Type B pancreatic cell (in vitro differentiated cells): ENCODE data around the gene ABCG8. TPM values are rescaled to one million over a fixed set of nuclear protein-coding genes. Genes with fewer than 3 reads are reported as not detected.

Experiments
- DNase-seq: peaks from one replicate; pipeline ENCODE4 v3.0.0; 2021; ENCODE audit warnings: mixed read lengths; ENCODE audit not compliant: unreplicated experiment; ENCODE audit errors: extremely low spot score
- H3K27ac Mint-ChIP-seq: 2 replicates; pipeline ENCODE4 v1.8.0; 2021; ENCODE audit warnings: mild to moderate bottlenecking, mixed read lengths
- H3K27me3 Mint-ChIP-seq: 2 replicates; pipeline ENCODE4 v1.8.0; 2021; ENCODE audit warnings: mixed read lengths
- H3K36me3 Mint-ChIP-seq: 2 replicates; pipeline ENCODE4 v1.8.0; 2021; ENCODE audit warnings: mixed read lengths
- H3K4me1 Mint-ChIP-seq: one replicate; pipeline ENCODE4 v1.8.0; 2021; ENCODE audit warnings: mixed read lengths; ENCODE audit not compliant: unreplicated experiment
- H3K4me3 Mint-ChIP-seq: 2 replicates; pipeline ENCODE4 v1.8.0; 2021; ENCODE audit warnings: mild to moderate bottlenecking, mixed read lengths
- H3K9me3 Mint-ChIP-seq: 2 replicates; pipeline ENCODE4 v1.8.0; 2021; ENCODE audit warnings: mixed read lengths
- total RNA-seq: library from RNA; stranded (reverse); gene quantifications from 2 replicates; pipeline ENCODE4 v1.2.1, GENCODE V29; 2021; ENCODE audit warnings: low replicate concordance
- TF ChIP-seq, protein P1 (sequence below): fragments of 200-600 bp; sonication (generic); conservative IDR thresholded peaks from 2 replicates; pipeline ENCODE4 v1.5.0; 2021; ENCODE audit warnings: antibody characterized with exemption, mild to moderate bottlenecking

Gene ABCG8
- total RNA-seq, 1 donor from 2014 or later, result not detected

DNA sequence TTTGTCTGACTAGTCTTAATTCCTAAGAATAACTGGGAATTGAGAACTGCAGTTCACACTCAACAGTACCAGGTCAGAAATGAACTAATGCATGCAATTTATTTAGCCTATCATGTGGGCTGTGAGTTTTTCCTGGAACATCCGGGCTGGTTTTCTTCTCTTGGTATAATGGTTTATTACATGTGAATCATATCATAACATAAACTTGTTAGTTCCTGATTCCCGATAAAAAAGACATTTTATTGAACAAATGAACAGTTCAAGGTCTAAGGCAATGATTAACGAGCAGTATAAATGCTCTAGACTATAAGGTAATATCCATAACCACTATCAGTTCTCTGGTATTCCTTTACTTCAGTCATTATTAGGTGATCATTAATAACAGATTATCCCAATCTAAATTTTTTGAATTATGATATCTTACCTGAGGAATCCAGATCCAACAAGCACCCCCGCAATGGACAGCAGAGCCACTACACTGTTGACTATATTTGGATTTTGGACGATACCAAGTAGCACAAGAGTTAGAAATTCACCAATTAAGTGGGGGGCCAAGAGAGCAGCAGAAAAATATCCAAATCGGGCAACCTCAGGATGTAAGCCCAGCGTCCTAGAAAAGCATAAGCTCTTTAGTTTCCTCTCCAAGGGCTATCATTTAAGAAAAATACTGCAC is 19.1 kb upstream of the ABCG8 start:
- Mint-ChIP-seq H3K36me3 (peaks cover 10% of the 10 kb centered on the region), H3K9me3 (no peaks in the 10 kb centered on the region), H3K27me3 (peaks cover 14% of the 10 kb centered on the region), H3K27ac (no peak overlapping the region), H3K4me1 (no peaks in the 10 kb centered on the region), H3K4me3 (no peak overlapping the region)
- no peak for DNase-seq
- TF ChIP-seq, protein P1, sequence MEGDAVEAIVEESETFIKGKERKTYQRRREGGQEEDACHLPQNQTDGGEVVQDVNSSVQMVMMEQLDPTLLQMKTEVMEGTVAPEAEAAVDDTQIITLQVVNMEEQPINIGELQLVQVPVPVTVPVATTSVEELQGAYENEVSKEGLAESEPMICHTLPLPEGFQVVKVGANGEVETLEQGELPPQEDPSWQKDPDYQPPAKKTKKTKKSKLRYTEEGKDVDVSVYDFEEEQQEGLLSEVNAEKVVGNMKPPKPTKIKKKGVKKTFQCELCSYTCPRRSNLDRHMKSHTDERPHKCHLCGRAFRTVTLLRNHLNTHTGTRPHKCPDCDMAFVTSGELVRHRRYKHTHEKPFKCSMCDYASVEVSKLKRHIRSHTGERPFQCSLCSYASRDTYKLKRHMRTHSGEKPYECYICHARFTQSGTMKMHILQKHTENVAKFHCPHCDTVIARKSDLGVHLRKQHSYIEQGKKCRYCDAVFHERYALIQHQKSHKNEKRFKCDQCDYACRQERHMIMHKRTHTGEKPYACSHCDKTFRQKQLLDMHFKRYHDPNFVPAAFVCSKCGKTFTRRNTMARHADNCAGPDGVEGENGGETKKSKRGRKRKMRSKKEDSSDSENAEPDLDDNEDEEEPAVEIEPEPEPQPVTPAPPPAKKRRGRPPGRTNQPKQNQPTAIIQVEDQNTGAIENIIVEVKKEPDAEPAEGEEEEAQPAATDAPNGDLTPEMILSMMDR, result no peak

DNA sequence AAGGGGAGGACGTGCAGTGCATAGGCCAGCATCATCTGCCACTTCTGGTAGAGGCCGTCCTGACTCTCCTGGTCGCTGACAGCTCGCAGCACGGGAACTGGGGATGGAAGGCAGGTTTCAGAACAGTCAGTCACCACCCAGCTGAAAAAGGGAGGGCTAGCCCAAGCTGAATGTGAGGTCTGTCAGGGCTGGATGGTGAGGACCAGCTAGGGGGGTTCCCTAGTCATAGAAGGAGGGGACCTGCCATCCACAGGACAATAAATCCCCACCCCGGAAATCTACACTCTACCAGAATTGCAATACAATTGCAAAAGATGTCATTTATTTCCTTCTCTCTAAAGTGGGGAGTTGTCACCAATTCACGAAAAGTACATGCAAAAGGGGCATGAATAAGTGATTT is 15.9 kb upstream of the ABCG8 start:
- H3K4me3 Mint-ChIP-seq, result no peak overlapping the region
- H3K36me3 Mint-ChIP-seq, result no peaks in the 10 kb centered on the region
- no peak overlapping the region for H3K27ac Mint-ChIP-seq
- H3K9me3 Mint-ChIP-seq, result no peaks in the 10 kb centered on the region
- DNase-seq, result no peak
- H3K4me1 Mint-ChIP-seq, result no peaks in the 10 kb centered on the region
- peaks cover 18% of the 10 kb centered on the region for H3K27me3 Mint-ChIP-seq
- TF ChIP-seq, protein P1, result no peak

DNA sequence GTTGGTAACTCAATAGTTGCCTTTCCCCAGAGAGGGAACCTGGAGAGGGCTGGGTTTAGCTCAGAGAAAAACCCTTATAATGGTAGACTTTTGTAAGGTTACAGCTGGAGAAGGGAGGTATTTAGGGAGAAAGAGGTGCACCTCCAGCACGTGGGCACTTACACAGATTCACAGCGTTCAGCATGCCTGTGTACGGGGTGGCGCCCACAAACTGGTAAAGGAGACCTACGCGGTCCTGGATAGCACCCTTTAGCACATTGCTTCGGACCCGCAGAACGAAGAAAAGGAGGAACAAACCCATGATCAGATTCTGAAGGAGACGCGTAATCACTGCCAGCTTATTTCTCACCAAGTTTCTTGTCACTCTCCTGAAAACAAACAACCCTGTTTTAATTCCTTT is 15.0 kb upstream of the ABCG8 start:
- Mint-ChIP-seq H3K27ac (no peak overlapping the region), H3K9me3 (no peaks in the 10 kb centered on the region), H3K27me3 (peaks cover 18% of the 10 kb centered on the region), H3K4me3 (no peak overlapping the region), H3K4me1 (no peaks in the 10 kb centered on the region), H3K36me3 (no peaks in the 10 kb centered on the region)
- TF ChIP-seq, protein P1, result no peak
- DNase-seq, result no peak

DNA sequence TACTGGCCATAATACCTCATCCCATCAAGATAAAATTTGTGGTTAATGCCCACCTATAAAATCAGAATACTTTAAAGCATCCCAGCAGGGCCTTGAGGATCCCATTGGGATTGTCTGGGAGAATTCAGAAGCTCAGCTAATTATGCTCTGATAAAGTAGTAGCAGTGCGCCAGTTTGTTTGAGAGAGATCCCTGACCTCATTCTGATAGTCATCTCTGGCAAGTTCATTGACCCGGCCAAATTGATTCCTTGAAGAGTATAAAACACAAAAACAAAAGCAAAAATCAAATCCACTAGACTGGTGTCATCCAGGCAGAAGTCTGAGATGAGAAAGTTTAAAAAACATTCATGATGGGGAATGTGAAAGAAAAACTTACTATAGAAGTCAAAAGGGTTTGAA is 14.3 kb upstream of the ABCG8 start:
- TF ChIP-seq, protein P1, result no peak
- DNase-seq, result no peak

DNA sequence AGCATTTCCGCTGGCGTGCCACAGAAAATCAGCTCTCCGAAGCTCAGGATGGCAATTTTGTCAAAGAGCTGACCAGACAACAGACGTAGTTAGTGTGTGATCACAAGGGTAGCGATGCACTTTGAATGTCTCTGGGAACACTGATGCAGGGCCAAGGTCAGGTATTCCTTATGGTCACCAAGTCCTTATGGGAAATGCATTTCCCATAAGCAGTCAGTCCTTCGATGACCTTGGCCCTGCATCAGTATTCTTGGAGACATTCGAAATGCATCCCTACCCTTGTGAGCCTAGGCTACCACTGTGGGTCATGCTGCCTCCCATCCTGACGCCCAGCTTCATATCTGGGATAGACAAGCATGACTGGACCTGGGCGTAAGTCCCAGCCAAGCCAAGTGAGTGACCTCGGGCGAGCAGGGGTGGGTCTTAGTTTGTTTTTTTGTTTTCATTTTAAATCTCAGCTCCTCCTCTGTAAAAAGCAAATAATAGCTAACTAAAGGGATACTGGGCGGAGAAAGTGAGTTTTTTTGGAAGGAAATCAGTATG is 13.7 kb upstream of the ABCG8 start:
- Mint-ChIP-seq H3K27me3 (peaks cover 18% of the 10 kb centered on the region), H3K4me1 (no peaks in the 10 kb centered on the region), H3K4me3 (no peak overlapping the region), H3K36me3 (no peaks in the 10 kb centered on the region), H3K9me3 (no peaks in the 10 kb centered on the region), H3K27ac (no peak overlapping the region)
- TF ChIP-seq, protein P1, result no peak
- DNase-seq, result no peak

More for the DNA sequence above, 14.3 kb upstream of the ABCG8 start:
- Mint-ChIP-seq H3K9me3 (no peaks in the 10 kb centered on the region), H3K27me3 (peaks cover 18% of the 10 kb centered on the region), H3K4me1 (no peaks in the 10 kb centered on the region), H3K27ac (no peak overlapping the region), H3K36me3 (no peaks in the 10 kb centered on the region), H3K4me3 (no peak overlapping the region)
